Prostate gland (tissue), 2 donors: Measurements from ENCODE around the gene BCL2L1.

Source experiments
- CTCF ChIP-seq, 4 experiments: fragments of 200-600 bp in 2 of 4; fragments of 450-650 bp in 2 of 4; sonication (generic) in 2 of 4; IDR thresholded peaks; 1 replicate in 3 of 4; 2 replicates in 1 of 4; pipeline ENCODE4 v1.5.1; 2016 to 2019; ENCODE audit warnings: antibody characterized with exemption in 4 of 4, mild to moderate bottlenecking in 2 of 4, moderate library complexity in 2 of 4
- POLR2A ChIP-seq: fragments of 450-650 bp; IDR thresholded peaks from one replicate; pipeline ENCODE4 v1.6.1; 2016; ENCODE audit warnings: antibody characterized with exemption, mild to moderate bottlenecking
- POLR2AphosphoS5 ChIP-seq: sonication (generic); formaldehyde crosslinking; IDR thresholded peaks from one replicate; pipeline ENCODE4 v1.6.1; 2017; ENCODE audit warnings: antibody characterized with exemption

DNA sequence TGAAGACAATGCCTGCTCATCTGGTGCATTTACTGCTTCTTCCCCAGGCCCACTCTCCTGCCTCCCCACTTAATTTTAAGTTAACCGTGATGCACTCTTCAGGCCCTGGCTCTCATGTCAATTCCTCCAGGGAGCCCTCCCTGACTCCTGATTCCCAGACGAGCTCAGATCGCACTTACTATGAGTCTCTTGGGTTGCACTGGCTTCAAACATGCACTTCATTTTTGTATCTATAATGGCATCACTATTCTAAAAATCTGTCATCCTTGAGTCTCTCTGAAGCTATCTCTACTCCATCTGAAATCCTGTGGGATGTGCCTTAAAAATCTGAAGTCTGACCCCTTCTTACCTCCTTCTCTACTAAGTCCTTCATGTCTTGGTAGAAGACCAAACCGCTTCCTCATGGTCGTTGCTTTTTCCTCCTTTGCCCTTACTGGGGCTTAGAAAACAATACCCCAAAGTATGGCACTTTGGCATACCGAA is 60.3 kb downstream of the BCL2L1 start:
- TF ChIP-seq CTCF (IDR thresholded peaks at IDR 0.05) (no peak), POLR2A (no peak), POLR2AphosphoS5 (no peak)
